Measurements from ENCODE around the gene LCN2.

GRCh38 chr9:128142596-128142995, 6.7 kb upstream of the LCN2 start:
- TF ChIP-seq CTCF (IDR thresholded peaks at IDR 0.05) (no peak), POLR2A (IDR thresholded peaks at IDR 0.05) (no peak), EP300 (IDR thresholded peaks at IDR 0.05) (no peak)
